ENCODE data around the gene CWC15.
"Not testable (repeated sequence)": the region's sequence is repeated elsewhere in the genome, so short reads cannot be mapped to it uniquely, and the experiment has no call there.

Gene CWC15

GRCh38 chr11:94954753-94955152 lies 18.6 kb downstream of the CWC15 start:
- no peak for DNase-seq (ENCODE audit: low spot score)

- no peak for DNase-seq (ENCODE audit: low spot score)
These were observed 25.2 kb downstream of the CWC15 start for GRCh38 chr11:94948070-94948617.

GRCh38 chr11:94946812-94947211 lies 26.5 kb downstream of the CWC15 start:
- no peak for DNase-seq (ENCODE audit: low spot score)

- DNase-seq (ENCODE audit: low spot score): no peak
These were observed 32.2 kb downstream of the CWC15 start for GRCh38 chr11:94941131-94941530.

DNA sequence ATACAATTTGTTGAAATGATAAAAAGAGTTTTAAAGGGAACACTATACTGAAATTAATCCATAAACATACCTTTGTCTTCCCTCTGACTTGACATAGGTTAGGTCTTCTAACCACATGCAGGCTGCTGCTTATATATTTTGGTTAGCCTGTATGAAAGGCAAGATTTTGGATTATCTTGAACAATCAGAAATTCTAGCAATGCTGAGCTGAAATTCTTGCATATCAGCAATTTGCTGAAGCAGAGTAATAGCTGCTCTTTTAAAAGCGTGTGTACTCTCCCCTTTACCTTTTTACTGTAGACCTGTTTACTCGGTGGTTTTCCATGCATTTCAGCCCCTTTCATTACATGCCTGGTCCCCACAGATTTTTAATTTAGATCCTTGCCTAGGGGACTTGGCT lies 34.0 kb downstream of the CWC15 start:
- no peak for DNase-seq (ENCODE audit: low spot score)

DNA sequence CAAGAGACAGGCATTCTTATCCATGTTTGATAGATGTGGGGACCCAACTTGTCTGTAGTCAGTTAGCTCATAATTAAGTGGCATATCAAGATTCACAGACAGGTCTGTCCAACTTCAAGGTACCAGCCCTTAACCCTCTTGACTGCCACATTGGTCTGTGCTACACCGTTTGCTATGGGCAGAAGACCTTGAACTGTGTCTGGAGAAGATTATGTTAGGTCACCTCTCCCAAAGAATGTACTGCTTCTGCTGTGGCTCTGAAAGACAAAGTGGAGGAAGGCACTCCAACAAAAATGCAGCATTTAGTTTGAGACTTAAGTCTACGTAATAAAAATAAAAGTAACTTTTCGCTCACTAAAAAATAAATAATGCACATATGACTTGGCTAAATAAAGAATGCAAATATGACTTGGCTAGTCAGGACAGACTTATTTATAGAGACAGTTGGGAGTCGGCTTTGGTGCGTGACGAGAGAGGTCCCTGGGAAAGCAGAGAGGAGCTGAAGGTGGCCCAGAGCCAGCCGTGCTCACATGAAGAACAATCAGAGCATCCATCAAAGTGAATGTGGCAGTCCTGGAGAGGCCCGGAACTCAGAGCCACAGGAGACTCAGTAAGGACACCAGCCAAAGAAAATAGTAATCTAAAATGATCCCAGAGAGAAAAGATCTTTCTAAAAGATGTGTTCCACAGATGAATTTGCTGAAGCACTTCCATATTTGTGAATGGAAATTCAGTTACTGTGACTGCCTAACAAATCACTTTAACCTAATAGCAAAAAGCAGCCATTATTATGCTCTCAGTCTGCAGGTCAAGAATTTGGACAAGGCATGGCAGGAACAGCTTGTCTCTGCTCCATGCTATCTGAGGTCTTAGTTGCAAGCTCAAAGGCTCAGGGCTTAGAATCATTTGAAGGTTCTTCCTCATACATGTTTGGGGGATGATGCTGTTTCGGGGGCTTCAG lies 35.0 kb downstream of the CWC15 start:
- peak; percentile 83 for DNase-seq (ENCODE audit: low spot score)

DNA sequence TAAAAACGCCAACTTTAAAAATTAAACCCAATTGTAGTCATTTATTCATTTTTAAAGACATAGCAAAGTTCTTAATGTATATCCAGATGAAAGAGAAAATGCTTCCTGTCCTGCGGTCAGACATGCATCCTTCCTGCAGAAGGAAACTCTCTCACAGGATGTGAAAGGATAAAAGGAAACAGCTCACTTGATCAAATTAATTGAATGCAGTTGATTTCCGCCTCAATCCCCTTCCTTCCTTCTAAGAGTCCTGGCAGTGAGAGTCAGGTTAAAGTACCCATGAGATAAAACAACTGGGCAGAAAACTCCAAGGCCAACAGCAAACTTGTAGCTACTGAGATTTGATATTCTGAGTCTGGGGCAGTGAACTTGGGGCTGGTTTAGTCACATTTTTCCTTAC lies 38.5 kb downstream of the CWC15 start:
- DNase-seq (ENCODE audit: low spot score): no peak

GRCh38 chr11:94934362-94934761 lies 39.0 kb downstream of the CWC15 start:
- peak; percentile 73 for DNase-seq (ENCODE audit: low spot score)

DNA sequence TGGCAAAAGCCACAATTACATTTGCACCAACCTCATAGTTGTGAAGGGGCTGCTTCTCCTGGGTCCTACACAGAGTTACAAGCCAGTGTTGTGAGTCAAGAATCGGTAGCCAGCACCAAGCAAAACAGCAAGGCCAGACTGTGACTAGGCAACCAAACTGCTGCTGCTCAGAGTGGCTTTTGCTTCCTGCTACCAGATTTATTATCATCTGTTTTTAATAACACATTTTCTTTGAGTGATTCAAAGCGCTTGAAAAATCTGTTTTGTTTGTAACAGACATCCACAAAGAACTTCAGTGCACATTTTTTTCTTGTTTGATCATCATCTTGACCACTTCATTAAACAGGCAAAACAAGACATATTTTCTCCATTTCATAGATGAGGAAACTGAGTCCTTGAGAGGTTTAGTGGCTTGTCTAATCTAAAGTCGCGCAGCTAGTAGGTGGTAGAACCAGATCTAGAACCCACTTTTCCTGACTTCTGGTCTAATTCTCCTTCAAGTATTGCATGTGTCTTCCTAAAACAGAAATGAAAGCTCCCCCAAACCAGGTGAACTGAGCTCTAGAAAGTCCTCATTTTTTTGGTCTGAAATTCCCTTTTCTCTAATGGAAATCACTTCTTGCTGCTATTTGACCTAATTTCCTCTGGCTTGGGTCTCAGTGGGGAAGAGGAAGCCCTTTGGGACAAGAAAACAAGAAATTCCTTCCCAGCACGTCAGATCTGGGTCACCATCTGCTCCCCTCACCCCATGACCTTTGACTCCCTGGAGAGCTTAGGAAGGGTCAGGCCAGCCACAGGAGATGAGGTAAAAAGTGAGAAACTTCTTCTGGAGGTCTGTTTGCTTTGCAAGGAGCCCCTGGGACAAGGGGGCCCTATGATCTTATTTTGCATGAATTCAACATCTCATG lies 39.9 kb downstream of the CWC15 start:
- peak; percentile 75 for DNase-seq (ENCODE audit: low spot score)

- no peak for DNase-seq (ENCODE audit: low spot score)
These were observed 40.9 kb downstream of the CWC15 start for GRCh38 chr11:94932503-94932902.

- DNase-seq (ENCODE audit: low spot score): not testable (repeated sequence)
These were observed 41.3 kb downstream of the CWC15 start for GRCh38 chr11:94932072-94932471.

DNA sequence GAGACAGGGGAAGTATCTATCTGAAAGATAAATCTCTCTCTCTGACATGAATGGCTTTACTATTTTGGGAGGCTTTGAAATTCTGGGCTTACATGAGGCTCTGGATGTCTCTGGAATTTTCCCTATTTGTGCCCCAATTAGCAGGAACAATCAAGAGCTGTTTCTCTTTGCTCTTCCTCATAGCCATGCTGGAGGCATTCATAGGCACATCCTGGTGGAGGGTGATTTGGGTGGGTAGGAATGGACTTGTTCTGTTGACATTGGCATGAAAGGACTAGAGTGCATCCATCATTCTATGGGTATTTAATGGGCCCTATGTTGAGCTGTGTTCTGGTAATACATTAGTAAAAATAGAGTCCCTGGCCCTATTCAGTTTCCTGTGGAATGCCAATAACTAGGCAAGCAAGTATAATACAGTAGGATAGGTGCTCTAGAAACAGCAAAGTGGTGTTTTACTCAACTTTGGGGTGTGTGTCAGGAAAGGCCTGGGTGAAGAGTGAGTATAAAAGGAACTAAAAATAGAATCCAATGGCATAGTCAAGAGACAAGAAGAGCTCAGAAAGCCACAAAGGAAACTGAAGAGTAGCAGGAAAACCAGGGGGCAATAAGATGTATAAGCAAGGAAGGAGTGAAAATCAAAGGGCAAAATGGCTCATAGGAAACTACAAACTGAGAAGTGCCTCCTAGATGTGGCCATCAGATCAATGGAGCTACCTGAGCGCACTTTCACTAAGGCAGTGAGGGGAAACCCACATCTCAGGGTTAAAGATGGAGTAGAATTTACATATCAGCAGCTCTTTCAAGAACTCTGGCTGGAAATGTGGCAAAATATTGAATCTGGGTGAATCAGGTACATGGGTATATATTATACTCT lies 45.0 kb downstream of the CWC15 start:
- DNase-seq (ENCODE audit: low spot score): no peak

GRCh38 chr11:94926698-94927237 lies 46.6 kb downstream of the CWC15 start:
- DNase-seq (ENCODE audit: low spot score): no peak

DNA sequence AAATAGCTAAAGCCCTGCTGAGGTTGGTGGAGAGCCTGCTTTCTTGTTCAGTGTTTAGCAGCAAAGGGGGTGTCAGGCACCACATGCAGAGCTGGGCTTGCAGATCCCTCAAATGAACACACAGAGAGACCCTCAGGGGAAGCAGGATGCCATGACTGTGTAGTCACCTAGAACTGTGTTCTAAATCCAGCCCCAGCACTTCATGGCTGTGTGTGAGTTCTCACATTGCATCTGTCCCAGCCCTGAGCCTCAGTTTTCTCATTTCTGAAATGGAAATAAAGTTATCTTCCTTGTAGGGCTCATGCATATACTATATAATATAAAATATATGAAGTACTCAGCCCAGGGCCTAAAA lies 47.1 kb downstream of the CWC15 start:
- no peak for DNase-seq (ENCODE audit: low spot score)

GRCh38 chr11:94925422-94926270 lies 47.7 kb downstream of the CWC15 start:
- DNase-seq (ENCODE audit: low spot score): no peak

- no peak for DNase-seq (ENCODE audit: low spot score)
These were observed 48.7 kb downstream of the CWC15 start for GRCh38 chr11:94924612-94925011.

DNA sequence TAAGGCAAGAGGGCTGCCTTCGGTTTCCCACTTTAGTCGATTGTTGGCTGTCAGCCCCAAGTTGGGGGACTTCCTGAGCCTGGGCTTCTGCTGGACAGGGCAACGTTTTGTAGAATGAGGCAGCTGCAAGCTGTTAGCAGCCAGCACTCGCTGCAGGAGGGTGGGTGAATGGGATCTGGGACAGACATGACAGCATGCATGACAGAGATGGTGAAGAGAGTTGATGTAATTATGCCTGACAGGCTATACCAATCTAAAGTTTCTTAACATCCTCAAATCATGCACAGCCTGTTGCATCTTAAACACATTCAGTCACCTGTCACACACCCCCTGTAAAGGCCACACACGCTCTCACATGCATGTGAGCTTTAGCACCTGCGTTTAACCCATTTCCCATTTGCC lies 49.2 kb downstream of the CWC15 start:
- DNase-seq (ENCODE audit: low spot score): no peak

DNA sequence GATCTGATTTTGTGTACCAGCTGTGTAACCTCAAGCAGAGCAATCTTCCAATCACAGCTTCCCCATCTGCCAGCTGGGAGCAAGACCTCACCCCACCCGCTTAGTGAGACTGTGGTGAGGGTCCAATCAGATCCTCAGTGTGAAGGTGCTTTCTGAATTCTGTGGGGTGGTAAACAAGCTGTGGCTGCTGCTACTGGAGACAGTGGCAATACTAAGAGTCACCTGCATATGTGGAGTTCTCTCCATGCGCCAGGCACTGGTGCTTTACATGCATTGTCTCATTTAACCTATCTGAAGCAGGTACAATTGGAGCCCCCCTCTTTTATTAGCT lies 50.4 kb downstream of the CWC15 start:
- no peak for DNase-seq (ENCODE audit: low spot score)

DNA sequence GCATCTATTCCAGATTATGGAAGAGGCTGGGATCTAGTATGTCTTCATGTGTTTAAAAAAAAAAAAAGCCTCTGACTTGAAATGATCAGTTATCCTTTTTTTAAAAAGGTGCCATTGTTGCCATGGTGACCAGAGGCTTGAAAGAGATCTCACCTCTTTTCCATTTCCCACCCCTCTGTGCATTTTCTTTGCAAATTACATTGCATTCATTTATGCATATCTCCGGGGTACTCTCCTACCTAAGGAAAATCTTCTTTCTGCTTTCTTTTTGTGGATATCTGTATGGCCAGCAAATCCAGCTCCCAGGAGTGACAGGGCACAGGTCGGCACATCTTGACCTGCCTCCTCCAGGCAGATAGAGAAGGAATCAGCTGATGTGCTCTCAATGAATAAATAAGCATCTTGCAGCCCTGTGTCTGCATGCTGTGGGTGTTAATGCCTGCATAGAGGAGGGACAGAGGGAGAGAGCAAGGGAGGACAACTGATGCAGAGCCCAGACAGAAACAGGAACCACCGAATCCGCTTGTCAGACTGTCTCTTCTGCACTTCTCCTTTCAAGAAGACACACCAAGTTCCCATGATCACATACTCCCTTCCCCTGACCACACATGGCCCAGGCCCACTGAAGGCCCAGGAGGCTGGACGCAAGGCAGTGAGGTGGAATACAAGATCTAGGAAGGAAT lies 50.9 kb downstream of the CWC15 start:
- DNase-seq (ENCODE audit: low spot score): no peak

- no peak for DNase-seq (ENCODE audit: low spot score)
These were observed 53.0 kb downstream of the CWC15 start for GRCh38 chr11:94920311-94920710.

Data from cerebellar cortex (tissue), 1 donor.